Mesodermal cell (in vitro differentiated cells): ENCODE results near the gene TRIM46.
"Not testable (repeated sequence)": the region's sequence is repeated elsewhere in the genome, so short reads cannot be mapped to it uniquely, and the experiment has no call there.

Experiments used
- H3K27ac ChIP-seq: 2 replicates; pipeline ENCODE4 v1.7.0; 2013; ENCODE audit warnings: mild to moderate bottlenecking, low read depth, low read length, moderate library complexity; ENCODE audit not compliant: severe bottlenecking
- H3K36me3 ChIP-seq: 2 replicates; pipeline ENCODE4 v1.7.1; 2013; ENCODE audit warnings: mild to moderate bottlenecking, low read length, moderate library complexity; ENCODE audit not compliant: control insufficient read depth, insufficient read depth
- H3K4me1 ChIP-seq: one replicate; pipeline ENCODE4 v1.7.1; 2013; ENCODE audit warnings: mild to moderate bottlenecking, low read length; ENCODE audit not compliant: insufficient read depth, control insufficient read depth, poor library complexity, severe bottlenecking
- H3K4me3 ChIP-seq: 2 replicates; pipeline ENCODE4 v1.7.0; 2013; ENCODE audit warnings: low read length, control low read depth, mild to moderate bottlenecking; ENCODE audit not compliant: insufficient read depth, poor library complexity, severe bottlenecking; ENCODE audit errors: extremely low read depth
- H3K9me3 ChIP-seq: 2 replicates; pipeline ENCODE4 v1.7.1; 2013; ENCODE audit warnings: mild to moderate bottlenecking, low read length, moderate library complexity; ENCODE audit not compliant: control insufficient read depth
- WGBS, 2 experiments: methylation state at CpG; one replicate each; pipeline ENCODE4 v1.1.5; 2013; ENCODE audit warnings: missing lambda C conversion rate in 2 of 2; ENCODE audit not compliant: insufficient coverage in 2 of 2; 5-methylcytosine and 5-hydroxymethylcytosine counted together

Gene TRIM46

GRCh38 chr1:155191904-155192303 is 18.3 kb downstream of the TRIM46 start:
- peaks cover 8% of the 10 kb centered on the region for H3K36me3 ChIP-seq
- WGBS, 2 experiments = 93 to 95% methylated on average over 16 of the region's 17 CpGs
- peaks cover 22% of the 10 kb centered on the region for H3K4me1 ChIP-seq
- H3K27ac ChIP-seq = no peak overlapping the region
- no peak overlapping the region for H3K4me3 ChIP-seq
- no peaks in the 10 kb centered on the region for H3K9me3 ChIP-seq

DNA sequence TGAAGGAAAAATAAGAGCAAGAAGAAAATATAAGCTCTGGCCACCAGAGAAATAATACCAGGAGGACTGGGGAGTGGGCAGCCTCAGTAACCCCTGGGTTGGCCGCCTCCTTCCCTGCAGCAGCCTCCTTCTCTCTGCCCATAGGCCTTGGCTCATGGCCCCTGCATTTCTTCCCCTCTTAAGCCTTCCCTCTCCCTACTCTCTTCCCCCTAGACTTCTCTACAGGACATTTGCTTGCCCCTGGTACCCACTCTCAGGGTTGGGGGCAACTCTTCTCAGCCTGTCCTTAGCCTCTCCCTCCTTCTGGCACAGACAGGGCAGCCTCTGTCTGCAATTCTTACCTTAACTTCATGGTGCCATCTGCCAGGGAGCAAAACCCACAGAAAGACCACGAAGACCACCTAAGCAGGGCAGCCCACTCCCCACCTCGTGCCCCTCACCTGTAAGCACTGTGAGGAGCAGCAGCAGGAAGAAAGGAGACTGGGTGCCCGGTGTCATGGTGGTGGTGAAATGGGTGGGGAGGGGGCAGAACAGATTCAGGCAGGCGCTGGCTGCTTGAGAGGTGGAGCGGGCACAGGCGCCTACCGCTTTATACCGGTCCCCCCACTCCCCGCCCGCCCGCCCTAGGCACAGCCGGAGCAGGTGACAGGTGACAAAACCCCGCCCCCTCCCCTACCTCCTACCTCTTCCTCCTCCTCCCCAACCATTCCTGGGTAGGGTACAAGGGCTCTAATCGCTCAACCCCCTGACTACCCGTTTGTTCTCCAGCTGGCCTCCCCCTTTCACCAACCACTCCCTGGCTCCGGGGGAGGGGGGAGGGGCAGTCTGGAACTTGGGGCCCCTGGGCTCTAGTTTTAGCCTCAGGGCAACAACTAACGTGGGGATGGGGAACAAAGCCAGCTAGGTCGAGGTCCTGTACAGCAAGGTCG is 19.0 kb downstream of the TRIM46 start:
- Histone ChIP-seq H3K4me1 (peaks cover 22% of the 10 kb centered on the region), H3K9me3 (no peaks in the 10 kb centered on the region), H3K27ac (peak overlapping the region; percentile 95), H3K36me3 (peaks cover 15% of the 10 kb centered on the region), H3K4me3 (peak overlapping the region; percentile 51)
- WGBS, 2 experiments = 43 to 100% methylated on average over 1 to 3 of the region's 20 CpGs

DNA sequence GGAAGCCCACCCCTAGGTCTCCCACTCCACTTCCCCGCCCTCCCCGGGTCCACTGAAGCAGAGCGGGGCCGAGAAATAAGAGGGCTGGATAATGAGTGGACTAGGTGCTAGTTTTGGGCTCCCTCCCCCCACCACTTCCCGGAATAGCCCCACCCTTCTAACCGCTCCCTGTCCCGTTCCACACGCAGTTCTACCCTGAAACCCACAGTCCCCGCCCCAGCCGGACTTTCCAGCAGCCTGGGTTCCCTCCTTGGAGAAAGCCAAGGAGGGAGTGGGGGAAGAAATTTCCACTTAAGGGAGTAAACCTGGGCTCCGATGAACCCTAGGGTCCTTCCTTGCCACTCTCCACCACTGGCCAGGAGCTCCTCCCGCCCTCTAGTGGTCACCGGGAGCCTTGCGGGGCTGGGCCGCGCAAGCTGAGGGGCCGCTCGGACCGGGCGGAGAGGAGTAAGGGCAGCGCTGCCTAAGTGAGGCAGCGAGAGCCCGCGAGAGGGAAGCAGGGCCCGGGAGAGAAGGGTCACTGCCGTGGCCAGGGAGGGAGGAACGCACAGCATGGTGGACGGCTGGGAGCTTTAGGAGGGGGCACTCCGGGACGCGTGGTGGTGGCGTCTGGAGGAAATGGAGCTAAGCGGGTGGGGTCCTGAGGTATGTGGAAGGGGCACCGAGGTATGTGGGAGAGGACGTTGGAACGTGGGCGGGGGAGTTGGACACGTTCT is 19.8 kb downstream of the TRIM46 start:
- 0 to 1% methylated on average over 23 to 29 of the region's 38 CpGs for WGBS, 2 experiments

DNA sequence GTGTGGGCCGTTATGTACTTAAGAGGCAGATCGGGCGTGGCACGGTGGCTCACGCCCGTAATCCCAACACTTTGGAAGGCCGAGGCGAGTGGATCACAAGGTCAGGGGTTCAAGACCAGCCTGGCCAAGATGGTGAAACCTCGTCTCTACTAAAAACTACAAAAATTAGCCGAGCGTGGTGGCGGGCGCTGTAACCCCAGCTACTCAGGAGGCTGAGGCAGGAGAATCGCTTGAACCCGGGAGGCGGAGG is 20.3 kb downstream of the TRIM46 start:
- H3K36me3 ChIP-seq = peaks cover 27% of the 10 kb centered on the region
- 1 to 5% methylated on average over 8 to 16 of the region's 16 CpGs for WGBS, 2 experiments
- peak overlapping the region; percentile 51 for H3K4me3 ChIP-seq
- peaks cover 22% of the 10 kb centered on the region for H3K4me1 ChIP-seq
- H3K27ac ChIP-seq = peak overlapping the region; percentile 95
- H3K9me3 ChIP-seq = not testable (repeated sequence)

More for the DNA sequence above, 19.8 kb downstream of the TRIM46 start:
- H3K4me3 ChIP-seq = peak overlapping the region; percentile 51
- H3K36me3 ChIP-seq = peaks cover 23% of the 10 kb centered on the region
- H3K27ac ChIP-seq = peak overlapping the region; percentile 95
- H3K4me1 ChIP-seq = peaks cover 22% of the 10 kb centered on the region
- H3K9me3 ChIP-seq = no peaks in the 10 kb centered on the region

DNA sequence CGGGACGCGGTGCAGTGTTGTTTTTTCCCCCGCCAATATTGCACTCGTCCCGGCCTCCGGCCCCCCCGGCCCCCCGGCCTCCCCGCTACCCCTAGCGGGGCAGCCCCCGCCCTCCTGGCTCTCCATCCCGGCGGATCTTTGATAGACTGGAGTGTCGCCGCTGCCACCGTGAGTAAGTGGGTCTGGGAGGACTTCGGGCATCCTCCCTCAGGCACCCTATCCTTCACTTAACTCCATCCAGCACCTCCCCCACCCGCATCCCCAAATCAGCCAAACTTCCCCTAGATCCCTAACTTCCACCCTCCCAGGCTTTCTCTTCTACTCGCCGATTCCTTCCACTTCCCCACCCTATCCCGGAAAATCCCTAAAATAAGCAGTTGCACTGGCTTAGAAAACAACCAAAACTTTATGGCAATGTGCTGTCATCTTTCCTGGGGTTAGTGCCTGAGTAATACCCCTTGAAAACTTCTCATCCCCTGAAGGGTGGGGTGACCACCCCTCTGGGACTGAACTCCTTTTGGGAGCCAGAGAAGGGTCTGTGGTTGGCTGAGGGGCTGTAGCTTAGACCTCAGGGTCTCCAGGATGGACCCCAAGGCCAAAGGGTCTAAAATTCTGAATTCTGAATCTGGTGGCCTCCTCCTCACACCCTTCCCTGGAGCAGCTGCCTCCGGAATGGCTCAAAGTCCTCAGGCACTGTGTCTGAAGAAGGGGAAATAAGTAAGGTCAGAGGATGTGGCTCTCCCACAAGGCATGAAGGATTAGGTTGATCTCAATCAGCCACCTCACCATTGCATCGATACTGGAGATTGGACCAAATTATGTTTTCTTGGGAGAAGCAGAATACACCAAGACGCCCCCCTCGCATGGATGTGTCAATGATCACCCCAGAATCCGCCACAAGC is 21.8 kb downstream of the TRIM46 start:
- WGBS, 2 experiments = 10 to 12% methylated on average over 10 to 15 of the region's 27 CpGs
- H3K36me3 ChIP-seq = peaks cover 36% of the 10 kb centered on the region
- H3K4me1 ChIP-seq = peaks cover 22% of the 10 kb centered on the region
- no peaks in the 10 kb centered on the region for H3K9me3 ChIP-seq
- peak overlapping the region; percentile 51 for H3K4me3 ChIP-seq
- H3K27ac ChIP-seq = peak overlapping the region; percentile 95

DNA sequence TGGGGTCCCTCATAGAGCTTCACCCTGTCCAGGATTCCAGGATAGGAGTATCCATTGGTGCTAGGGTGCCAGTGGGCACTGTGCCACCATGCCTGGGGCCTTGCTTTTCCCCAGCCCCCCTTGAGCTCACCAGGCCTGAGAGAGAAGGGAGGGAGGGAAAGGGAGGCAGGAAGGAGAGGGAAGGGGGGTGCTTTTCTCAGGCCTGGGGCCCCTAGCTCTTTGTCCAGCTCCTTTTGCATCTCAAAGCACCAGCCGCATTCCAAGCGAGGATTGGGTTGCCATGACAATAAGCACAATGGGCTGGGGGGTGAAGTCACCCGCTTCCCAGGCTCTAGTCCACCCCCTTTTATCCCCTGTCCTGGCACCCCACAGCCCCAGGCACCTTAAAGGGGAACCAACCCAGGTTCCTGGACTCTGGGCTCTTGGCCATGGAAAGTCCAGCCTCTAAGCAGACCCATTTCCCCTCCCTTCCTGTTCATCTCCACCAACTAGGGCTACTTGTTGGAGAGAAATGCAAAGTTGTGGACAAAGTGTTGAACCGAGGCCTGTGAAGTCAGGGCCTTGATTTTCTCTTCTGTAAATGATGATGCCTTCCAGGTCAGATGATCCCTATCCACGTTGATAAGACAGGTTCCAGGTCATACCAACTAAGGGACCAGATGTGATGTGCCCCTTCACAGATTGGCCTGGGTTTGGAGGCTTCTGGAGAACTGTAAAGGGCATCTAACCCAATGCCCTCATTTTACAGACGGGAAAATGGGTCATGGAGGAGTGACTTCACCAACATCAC is 22.6 kb downstream of the TRIM46 start:
- Histone ChIP-seq H3K4me3 (peak overlapping the region; percentile 51), H3K36me3 (peaks cover 44% of the 10 kb centered on the region), H3K4me1 (peaks cover 22% of the 10 kb centered on the region), H3K9me3 (no peaks in the 10 kb centered on the region), H3K27ac (peak overlapping the region; percentile 95)
- WGBS, 2 experiments = 25 to 34% methylated on average over 2 to 3 of the region's 6 CpGs

GRCh38 chr1:155196893-155197638 is 23.4 kb downstream of the TRIM46 start:
- 85 to 86% methylated on average over 19 of the region's 20 CpGs for WGBS, 2 experiments
- Histone ChIP-seq H3K36me3 (peaks cover 52% of the 10 kb centered on the region), H3K27ac (peak overlapping the region; percentile 57)

GRCh38 chr1:155197901-155198546 is 24.4 kb downstream of the TRIM46 start:
- peaks cover 17% of the 10 kb centered on the region for H3K4me1 ChIP-seq
- no peak overlapping the region for H3K4me3 ChIP-seq
- no peaks in the 10 kb centered on the region for H3K9me3 ChIP-seq
- no peak overlapping the region for H3K27ac ChIP-seq
- H3K36me3 ChIP-seq = peaks cover 61% of the 10 kb centered on the region
- WGBS, 2 experiments = 97 to 100% methylated on average over 13 to 14 of the region's 15 CpGs

More at GRCh38 chr1:155196893-155197638, 23.4 kb downstream of the TRIM46 start:
- H3K4me1 ChIP-seq = peaks cover 22% of the 10 kb centered on the region
- H3K9me3 ChIP-seq = no peaks in the 10 kb centered on the region
- H3K4me3 ChIP-seq = no peak overlapping the region

DNA sequence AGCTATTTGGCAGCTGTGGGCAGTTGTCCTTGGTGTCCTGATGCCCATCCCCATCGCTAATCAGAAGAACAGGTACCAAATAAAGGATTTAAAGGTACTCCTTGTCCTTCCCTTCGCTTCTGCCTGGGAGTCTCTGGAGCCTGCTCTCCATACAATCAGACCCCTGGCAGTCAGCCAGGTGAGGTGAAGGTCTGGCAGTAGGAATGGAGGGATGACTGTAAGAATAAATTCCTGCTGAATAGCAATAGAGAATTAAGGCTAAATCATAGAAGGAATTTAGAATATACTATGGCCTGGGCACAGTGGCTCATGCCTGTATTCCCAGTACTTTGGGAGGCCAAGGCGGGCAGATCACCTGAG is 24.9 kb downstream of the TRIM46 start:
- no peak overlapping the region for H3K4me3 ChIP-seq
- H3K4me1 ChIP-seq = peaks cover 13% of the 10 kb centered on the region
- no peak overlapping the region for H3K27ac ChIP-seq
- no peaks in the 10 kb centered on the region for H3K9me3 ChIP-seq
- WGBS, 2 experiments = 94 to 100% methylated on average over 2 to 3 of the region's 3 CpGs
- peaks cover 66% of the 10 kb centered on the region for H3K36me3 ChIP-seq
